Stimulated activated effector memory CD8-positive, alpha-beta T cell treated with anti-CD3 and anti-CD28 coated beads, Interleukin-12 subunit alpha, Interleukin-12 subunit beta, amount 100 ng/mL, for 72 hours (primary cell): ENCODE results near the gene WDPCP.
"Not testable (repeated sequence)": the region's sequence is repeated elsewhere in the genome, so short reads cannot be mapped to it uniquely, and the experiment has no call there.

Experiments
- ATAC-seq: fragments of 150-1000 bp; cut with Tn5 transposase; 2 replicates; pipeline ENCODE4 v1.10.0; 2021
- DNase-seq, 2 donors: peaks; one replicate each; pipeline ENCODE4 v3.0.0; 2021 to 2022; ENCODE audit warnings: low spot score in 2 of 2
- H3K27ac Mint-ChIP-seq: one replicate; pipeline ENCODE4 v1.8.0; 2022; ENCODE audit warnings: mild to moderate bottlenecking, mixed read lengths
- H3K36me3 Mint-ChIP-seq: one replicate; pipeline ENCODE4 v1.8.0; 2022; ENCODE audit warnings: mild to moderate bottlenecking, mixed read lengths
- H3K4me1 Mint-ChIP-seq: one replicate; pipeline ENCODE4 v1.8.0; 2022; ENCODE audit warnings: mixed read lengths
- H3K4me3 Mint-ChIP-seq: one replicate; pipeline ENCODE4 v1.8.0; 2022; ENCODE audit warnings: mild to moderate bottlenecking, mixed read lengths
- H3K9me3 Mint-ChIP-seq: one replicate; pipeline ENCODE4 v1.8.0; 2022; ENCODE audit warnings: mixed read lengths

WDPCP gene

GRCh38 chr2:63081404-63081803, 506.9 kb downstream of the WDPCP start:
- Mint-ChIP-seq H3K4me1 (no peaks in the 10 kb centered on the region), H3K4me3 (no peak overlapping the region), H3K27ac (no peak overlapping the region), H3K36me3 (no peaks in the 10 kb centered on the region), H3K9me3 (no peaks in the 10 kb centered on the region)
- ATAC-seq (no peak), DNase-seq (no peak)

- Mint-ChIP-seq H3K9me3 (no peaks in the 10 kb centered on the region), H3K27ac (no peak overlapping the region), H3K4me3 (no peak overlapping the region), H3K4me1 (no peaks in the 10 kb centered on the region), H3K36me3 (no peaks in the 10 kb centered on the region)
- no peak for DNase-seq
- no peak for ATAC-seq
These were observed 509.2 kb downstream of the WDPCP start for GRCh38 chr2:63078852-63079606.

DNA sequence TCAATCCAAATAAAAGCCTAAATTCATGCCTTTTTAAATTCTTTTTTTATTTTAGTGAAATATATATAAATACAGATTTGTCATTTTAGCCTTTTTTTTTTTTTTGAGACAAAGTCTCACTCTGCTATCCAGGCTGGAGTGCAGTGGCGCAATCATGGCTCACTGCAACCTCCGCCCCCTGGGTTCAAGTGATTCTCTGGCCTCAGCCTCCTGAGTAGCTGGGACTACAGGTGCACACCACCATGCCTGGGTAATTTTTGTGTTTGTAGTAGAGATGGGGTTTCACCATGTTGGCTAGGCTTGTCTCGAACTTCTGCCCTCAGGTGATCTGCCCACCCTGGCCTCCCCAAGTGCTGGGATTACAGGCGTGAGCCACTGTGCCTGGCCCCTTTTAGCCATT, 513.9 kb downstream of the WDPCP start:
- DNase-seq, ATAC-seq, H3K4me3 Mint-ChIP-seq, H3K36me3 Mint-ChIP-seq, H3K9me3 Mint-ChIP-seq, H3K4me1 Mint-ChIP-seq, H3K27ac Mint-ChIP-seq: not testable (repeated sequence)

DNA sequence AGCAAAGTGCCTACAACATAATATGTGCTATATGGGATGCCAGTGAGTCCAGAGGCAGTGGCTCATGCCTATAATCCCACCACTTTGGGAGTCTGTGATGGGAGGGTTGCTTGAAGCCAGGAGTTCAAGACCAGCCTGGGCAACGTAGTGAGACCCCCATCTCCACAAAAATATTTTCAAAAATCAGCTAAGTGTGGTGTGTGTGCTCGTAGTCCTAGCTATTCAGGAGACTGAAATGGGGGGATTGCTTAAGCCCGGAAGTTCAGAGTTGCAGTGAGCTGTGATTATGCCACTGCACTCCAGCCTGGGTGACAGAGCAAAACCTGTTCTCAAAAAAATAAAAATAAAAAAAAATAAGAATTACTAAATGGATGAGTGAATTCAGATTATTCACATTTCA, 514.3 kb downstream of the WDPCP start:
- DNase-seq (no peak), ATAC-seq (no peak)
- Mint-ChIP-seq H3K27ac (no peak overlapping the region), H3K4me3 (no peak overlapping the region), H3K4me1 (no peaks in the 10 kb centered on the region), H3K9me3 (no peaks in the 10 kb centered on the region), H3K36me3 (no peaks in the 10 kb centered on the region)

GRCh38 chr2:63071664-63072063, 516.6 kb downstream of the WDPCP start:
- Mint-ChIP-seq H3K4me3 (no peak overlapping the region), H3K27ac (no peak overlapping the region), H3K9me3 (no peaks in the 10 kb centered on the region), H3K36me3 (no peaks in the 10 kb centered on the region), H3K4me1 (no peaks in the 10 kb centered on the region)
- no peak for DNase-seq
- no peak for ATAC-seq
